ENCODE data around the gene MDGA2. TPM values are rescaled to one million over a fixed set of nuclear protein-coding genes. Genes with fewer than 3 reads are reported as not detected.

MDGA2 gene
- total and polyA plus RNA-seq, 2 of the 8 experiments (the other 6 are each of a cell fraction or from before 2014, with no cell fraction given) = 0.11 to 0.69 TPM

DNA sequence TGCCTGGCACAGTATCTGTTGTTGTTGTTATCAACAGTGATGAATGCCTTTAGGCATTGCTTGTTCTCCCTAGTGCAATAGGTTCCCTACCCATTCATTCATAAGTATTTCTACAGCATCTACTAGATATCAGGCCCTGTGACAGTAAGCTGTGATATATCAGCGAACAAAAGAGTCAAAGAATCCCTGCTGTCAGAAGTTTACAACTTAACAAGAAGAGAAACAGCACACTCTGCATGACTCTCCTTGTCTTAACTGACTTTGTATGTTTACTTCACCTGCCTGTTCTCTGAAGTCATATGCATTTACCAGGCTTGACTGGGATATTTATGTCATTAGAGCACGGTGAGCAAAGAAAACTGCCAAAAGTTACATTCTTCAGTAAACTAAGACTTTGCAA, 571.6 kb downstream of the MDGA2 start:
- ChIA-PET CTCF (ENCODE audit: partially characterized antibody) (no interaction called here), POLR2A (ENCODE audit: partially characterized antibody) (no interaction called here)
- Histone ChIP-seq H3K27me3 (replicated peaks in 1 of 4; ENCODE audit: control insufficient read depth in 3 of 4, extremely low read depth in 1 of 4, insufficient read depth in 3 of 4, low read length in 3 of 4) (no peaks in the 10 kb centered on the region), H2BK20ac (ENCODE audit: low read length) (peak overlapping the region; percentile 19; the same call in 1 of the 2 replicates), H3K79me2 (ENCODE audit: control insufficient read depth in 1 of 2, insufficient read depth in 2 of 2, low read length in 2 of 2) (no peaks in the 10 kb centered on the region), H4K5ac (ENCODE audit: insufficient read length, low read depth, low read length) (no peak overlapping the region), H3K56ac (replicated peaks; ENCODE audit: insufficient read length, low read depth, low read length) (no peak overlapping the region), H2BK15ac (ENCODE audit: low read length) (no peak overlapping the region), H3K4me1 (replicated peaks in 1 of 4; ENCODE audit: control insufficient read depth in 3 of 4, insufficient read depth in 4 of 4, low read length in 3 of 4) (peaks cover 2 to 10% (median 4%) of the 10 kb centered on the region in 4 experiments; a peak in 4 of 7 replicates), H4K8ac (ENCODE audit: extremely low read depth, insufficient read depth, low read length) (no peak overlapping the region), H3K23ac (ENCODE audit: insufficient read length) (no peak overlapping the region), H4K20me1 (replicated peaks in 1 of 2; ENCODE audit: control insufficient read depth in 1 of 2, insufficient read depth in 2 of 2, low read length in 2 of 2) (no peaks in the 10 kb centered on the region), H2AK5ac (ENCODE audit: low read depth, low read length) (no peak overlapping the region), H2BK12ac (ENCODE audit: low read depth, low read length) (no peak overlapping the region), H2BK120ac (replicated peaks; ENCODE audit: low read depth, low read length) (no peak overlapping the region), H3K9ac (replicated peaks in 1 of 4; ENCODE audit: extremely low read depth in 1 of 4, low read depth in 3 of 4, low read length in 3 of 4) (no peak overlapping the region), H3K14ac (ENCODE audit: insufficient read length) (no peak overlapping the region), H2AFZ (ENCODE audit: low read length) (no peak overlapping the region), H3K27ac (ENCODE audit: low read depth, low read length) (no peak overlapping the region), H4K91ac (replicated peaks; ENCODE audit: insufficient read length, low read length) (no peak overlapping the region), H3K9me3 (ENCODE audit: insufficient read depth in 2 of 2, low read depth in 1 of 2, low read length in 1 of 2) (no peaks in the 10 kb centered on the region), H3K18ac (ENCODE audit: extremely low read depth, low read length) (no peak overlapping the region), H2BK5ac (ENCODE audit: low read depth, low read length) (no peak overlapping the region), H3K4me2 (ENCODE audit: insufficient read depth in 1 of 2, low read depth in 2 of 2, low read length in 2 of 2) (peak overlapping the region in 1 of 2 experiments; percentile 3; a peak in 1 of 4 replicates), H3K36me3 (ENCODE audit: control insufficient read depth in 2 of 4, insufficient read depth in 4 of 4, low read length in 3 of 4) (no peaks in the 10 kb centered on the region), H3K79me1 (ENCODE audit: low read depth, low read length) (no peaks in the 10 kb centered on the region), H3K4me3 (ENCODE audit: extremely low read depth in 1 of 4, insufficient read depth in 2 of 4, low read depth in 3 of 4, low read length in 4 of 4) (no peak overlapping the region), H3K4ac (replicated peaks; ENCODE audit: insufficient read length, low read depth, low read length) (peak overlapping the region; percentile 39), H3K23me2 (ENCODE audit: low read depth, low read length) (no peaks in the 10 kb centered on the region)
- WGBS, 2 experiments (ENCODE audit: extremely low coverage in 1 of 2, insufficient coverage in 1 of 2, insufficient read length in 1 of 2, insufficient replicate concordance in 2 of 2, low coverage in 1 of 2, low lambda C conversion rate in 2 of 2, missing lambda C conversion rate in 1 of 2) = 56% methylated on average over 2 of the region's 2 CpGs; no CpG with 5 or more reads in 1 of the 2 experiments
- FAIRE-seq (no peak), DNase-seq (ENCODE audit: low read depth in 1 of 2, low spot score in 2 of 2) (no peak)
- TF ChIP-seq, protein P1, sequence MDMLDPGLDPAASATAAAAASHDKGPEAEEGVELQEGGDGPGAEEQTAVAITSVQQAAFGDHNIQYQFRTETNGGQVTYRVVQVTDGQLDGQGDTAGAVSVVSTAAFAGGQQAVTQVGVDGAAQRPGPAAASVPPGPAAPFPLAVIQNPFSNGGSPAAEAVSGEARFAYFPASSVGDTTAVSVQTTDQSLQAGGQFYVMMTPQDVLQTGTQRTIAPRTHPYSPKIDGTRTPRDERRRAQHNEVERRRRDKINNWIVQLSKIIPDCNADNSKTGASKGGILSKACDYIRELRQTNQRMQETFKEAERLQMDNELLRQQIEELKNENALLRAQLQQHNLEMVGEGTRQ (IDR thresholded peaks at IDR 0.05; ENCODE audit: low read length) = no peak
- TF ChIP-seq EGR1 (IDR thresholded peaks at IDR 0.05; ENCODE audit: borderline replicate concordance, low read depth, low read length) = no peak
- TF ChIP-seq SRF (IDR thresholded peaks at IDR 0.05; ENCODE audit: low read depth, low read length) = no peak
- no peak for TF ChIP-seq E2F6 (IDR thresholded peaks at IDR 0.05)
- no peak for TF ChIP-seq FOSL1 (IDR thresholded peaks at IDR 0.05; ENCODE audit: insufficient read depth, low read depth, low read length)
- TF ChIP-seq POLR2A (IDR thresholded peaks at IDR 0.05; ENCODE audit: control extremely low read depth in 1 of 2, low read depth in 2 of 2, low read length in 2 of 2) = no peak
- TF ChIP-seq SIN3A (conservative IDR thresholded peaks at IDR 0.05 in 1 of 2, IDR thresholded peaks at IDR 0.05 in 1 of 2; ENCODE audit: low read depth in 1 of 2, low read length in 2 of 2) = no peak
- no peak for TF ChIP-seq SIX5 (IDR thresholded peaks at IDR 0.05; ENCODE audit: low read depth, low read length)
- no peak for TF ChIP-seq CEBPB (IDR thresholded peaks at IDR 0.05; ENCODE audit: low read depth, low read length)
- no peak for TF ChIP-seq ZNF274 (IDR thresholded peaks at IDR 0.05; ENCODE audit: borderline replicate concordance, extremely low read depth, low read length)
- no peak for TF ChIP-seq CHD2 (IDR thresholded peaks at IDR 0.05; ENCODE audit: low read length)
- no peak for TF ChIP-seq KDM1A (IDR thresholded peaks at IDR 0.05; ENCODE audit: borderline replicate concordance, low read length)
- TF ChIP-seq TCF12 (IDR thresholded peaks at IDR 0.05; ENCODE audit: low read depth, low read length) = no peak
- TF ChIP-seq TEAD4 (IDR thresholded peaks at IDR 0.05; ENCODE audit: low read depth, low read length) = no peak

Measured in H1 (cell line).